Measurements from ENCODE around the gene MRM2.

DNA sequence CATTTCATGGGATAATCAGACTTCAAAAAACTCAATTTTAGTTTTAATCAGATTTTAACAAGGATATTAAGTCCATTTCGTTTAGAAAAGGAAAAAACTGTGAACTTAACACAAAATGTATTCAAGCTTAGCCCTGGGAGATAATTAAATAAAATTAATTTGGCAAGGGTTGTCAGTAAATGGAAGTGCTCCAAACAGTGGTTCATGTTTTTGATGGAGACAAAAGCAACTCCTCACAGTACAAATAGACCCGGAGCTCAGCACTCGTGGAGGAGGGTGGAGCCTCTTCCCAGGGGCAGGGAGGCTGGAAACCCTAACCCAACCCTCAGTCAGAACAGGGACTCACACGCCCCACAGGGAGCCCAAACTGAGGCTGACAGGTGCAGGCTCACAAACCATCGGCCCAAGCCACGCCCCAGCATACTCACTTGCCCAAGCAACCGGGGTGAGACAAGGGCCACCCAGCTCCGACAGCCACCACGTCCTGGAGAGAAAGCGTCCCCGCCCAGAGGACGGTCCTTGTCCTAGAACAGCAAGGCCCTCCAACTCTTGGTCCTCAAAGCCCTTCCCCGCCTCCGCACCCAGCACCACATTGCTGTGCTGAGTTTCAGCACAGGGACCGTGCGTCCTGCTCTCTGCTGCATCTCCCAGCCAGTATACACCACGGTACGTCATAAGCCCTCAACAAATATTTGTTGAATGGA lies 49.0 kb downstream of the MRM2 start:
- TF ChIP-seq, protein P1, sequence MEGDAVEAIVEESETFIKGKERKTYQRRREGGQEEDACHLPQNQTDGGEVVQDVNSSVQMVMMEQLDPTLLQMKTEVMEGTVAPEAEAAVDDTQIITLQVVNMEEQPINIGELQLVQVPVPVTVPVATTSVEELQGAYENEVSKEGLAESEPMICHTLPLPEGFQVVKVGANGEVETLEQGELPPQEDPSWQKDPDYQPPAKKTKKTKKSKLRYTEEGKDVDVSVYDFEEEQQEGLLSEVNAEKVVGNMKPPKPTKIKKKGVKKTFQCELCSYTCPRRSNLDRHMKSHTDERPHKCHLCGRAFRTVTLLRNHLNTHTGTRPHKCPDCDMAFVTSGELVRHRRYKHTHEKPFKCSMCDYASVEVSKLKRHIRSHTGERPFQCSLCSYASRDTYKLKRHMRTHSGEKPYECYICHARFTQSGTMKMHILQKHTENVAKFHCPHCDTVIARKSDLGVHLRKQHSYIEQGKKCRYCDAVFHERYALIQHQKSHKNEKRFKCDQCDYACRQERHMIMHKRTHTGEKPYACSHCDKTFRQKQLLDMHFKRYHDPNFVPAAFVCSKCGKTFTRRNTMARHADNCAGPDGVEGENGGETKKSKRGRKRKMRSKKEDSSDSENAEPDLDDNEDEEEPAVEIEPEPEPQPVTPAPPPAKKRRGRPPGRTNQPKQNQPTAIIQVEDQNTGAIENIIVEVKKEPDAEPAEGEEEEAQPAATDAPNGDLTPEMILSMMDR (conservative IDR thresholded peaks at IDR 0.05 in 1 of 2, IDR thresholded peaks at IDR 0.05 in 1 of 2; ENCODE audit: low read depth in 1 of 2, low read length in 2 of 2): no peak
- no peak for TF ChIP-seq EZH2 (IDR thresholded peaks at IDR 0.05; ENCODE audit: low read length, missing control alignments)
